ENCODE measurements around the gene SH3BP1. TPM values are rescaled to one million over a fixed set of nuclear protein-coding genes. Genes with fewer than 3 reads are reported as not detected.

The SH3BP1 gene
- total RNA-seq, 1 experiment from 2014 or later = 12.9 TPM

DNA sequence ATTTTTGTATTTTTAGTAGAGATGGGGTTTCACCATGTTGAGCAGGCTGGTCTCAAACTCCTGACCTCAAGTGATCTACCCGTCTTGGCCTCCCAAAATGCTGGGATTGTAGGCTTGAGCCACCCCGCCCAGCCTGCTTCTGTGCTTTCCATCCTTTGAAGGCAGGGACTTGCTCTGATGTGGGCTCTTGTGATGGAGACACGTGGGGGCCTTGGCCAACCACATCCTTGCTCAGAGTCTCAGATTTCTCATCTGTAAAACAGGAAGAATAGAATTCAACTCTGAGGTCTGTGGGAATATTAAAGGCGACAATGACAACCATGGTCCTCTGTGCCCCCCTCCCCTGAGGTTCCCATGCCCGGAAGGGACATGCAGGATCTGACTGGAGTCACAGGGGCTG lies 34.6 kb upstream of the SH3BP1 start:
- DNase-seq (ENCODE audit: low spot score) = no peak
- ChIA-PET CTCF (no interaction called here), POLR2A (ENCODE audit: low non-redundant PET) (no interaction called here)
- no peaks in the 10 kb centered on the region for H3K27me3 ChIP-seq (replicated peaks; ENCODE audit: insufficient read depth, low read depth, low read length, poor library complexity)
- peaks cover 8% of the 10 kb centered on the region for H3K4me1 ChIP-seq (ENCODE audit: insufficient read depth, low read length, poor library complexity, severe bottlenecking)
- H3K36me3 ChIP-seq (ENCODE audit: insufficient read depth, low read length, poor library complexity, severe bottlenecking) = no peaks in the 10 kb centered on the region
- TF ChIP-seq, protein P1, sequence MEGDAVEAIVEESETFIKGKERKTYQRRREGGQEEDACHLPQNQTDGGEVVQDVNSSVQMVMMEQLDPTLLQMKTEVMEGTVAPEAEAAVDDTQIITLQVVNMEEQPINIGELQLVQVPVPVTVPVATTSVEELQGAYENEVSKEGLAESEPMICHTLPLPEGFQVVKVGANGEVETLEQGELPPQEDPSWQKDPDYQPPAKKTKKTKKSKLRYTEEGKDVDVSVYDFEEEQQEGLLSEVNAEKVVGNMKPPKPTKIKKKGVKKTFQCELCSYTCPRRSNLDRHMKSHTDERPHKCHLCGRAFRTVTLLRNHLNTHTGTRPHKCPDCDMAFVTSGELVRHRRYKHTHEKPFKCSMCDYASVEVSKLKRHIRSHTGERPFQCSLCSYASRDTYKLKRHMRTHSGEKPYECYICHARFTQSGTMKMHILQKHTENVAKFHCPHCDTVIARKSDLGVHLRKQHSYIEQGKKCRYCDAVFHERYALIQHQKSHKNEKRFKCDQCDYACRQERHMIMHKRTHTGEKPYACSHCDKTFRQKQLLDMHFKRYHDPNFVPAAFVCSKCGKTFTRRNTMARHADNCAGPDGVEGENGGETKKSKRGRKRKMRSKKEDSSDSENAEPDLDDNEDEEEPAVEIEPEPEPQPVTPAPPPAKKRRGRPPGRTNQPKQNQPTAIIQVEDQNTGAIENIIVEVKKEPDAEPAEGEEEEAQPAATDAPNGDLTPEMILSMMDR (conservative IDR thresholded peaks at IDR 0.05; ENCODE audit: low read depth, low read length) = no peak
- TF ChIP-seq EZH2 (IDR thresholded peaks at IDR 0.05; ENCODE audit: borderline replicate concordance, low read depth, low read length, poor library complexity, severe bottlenecking) = no peak
- no peaks in the 10 kb centered on the region for H3K9me3 ChIP-seq (ENCODE audit: low read depth, low read length, poor library complexity, severe bottlenecking)
- H3K27ac ChIP-seq (ENCODE audit: low read depth, low read length, poor library complexity, severe bottlenecking) = no peak overlapping the region
- no peak overlapping the region for H3K4me3 ChIP-seq (ENCODE audit: low read depth, low read length, poor library complexity, severe bottlenecking)
- no TSS peak for BruUV-seq (replicated peaks)
- intact Hi-C loops (cut with micrococcal nuclease; ENCODE audit: unreplicated experiment) = loop anchor here (5.0 kb wide), 1 partner anchor 63 kb away; no protein-coding TSS in a partner anchor

DNA sequence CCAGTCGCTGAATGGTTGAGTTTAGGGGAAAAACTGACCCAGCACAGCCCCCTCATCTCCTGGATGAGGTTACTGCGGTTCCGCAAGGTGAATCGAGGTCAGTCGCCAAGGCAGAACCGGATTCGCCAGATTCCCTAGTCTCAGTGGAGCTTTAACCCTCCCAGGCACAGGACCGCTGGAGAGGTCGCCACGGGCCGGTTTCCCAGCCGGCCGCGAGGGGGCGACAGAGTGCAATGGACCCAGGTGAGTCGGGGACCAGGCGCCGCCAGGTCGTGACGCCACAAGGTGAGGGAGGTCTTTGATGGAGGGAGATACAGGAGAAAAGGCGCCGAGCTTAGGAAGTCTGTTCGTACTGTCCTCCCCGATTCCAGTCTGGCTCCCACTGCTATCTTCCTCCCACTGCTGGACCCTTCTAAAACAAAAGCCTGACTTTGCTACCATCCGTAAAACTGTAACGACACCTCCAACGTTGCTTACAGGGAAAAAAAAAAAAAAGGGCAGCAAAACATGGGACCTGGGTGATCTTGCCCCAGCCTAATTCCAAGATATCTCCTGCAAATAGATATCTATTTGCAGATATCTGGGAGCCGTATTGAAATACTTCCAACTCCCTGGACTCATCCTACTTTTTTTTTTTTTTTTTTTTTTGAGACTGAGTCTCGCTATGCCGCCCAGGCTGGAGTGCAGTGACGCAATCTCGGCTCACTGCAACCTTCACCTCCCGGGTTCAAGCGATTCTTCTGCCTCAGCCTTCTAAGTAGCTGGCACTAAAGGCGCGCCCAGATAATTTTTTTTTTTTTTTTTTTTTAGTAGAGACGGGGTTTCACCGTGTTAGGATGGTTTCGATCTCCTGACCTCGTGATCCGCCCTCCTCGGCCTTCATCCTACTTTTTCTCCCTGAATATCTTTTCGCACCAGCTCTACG lies 32.2 kb upstream of the SH3BP1 start:
- Histone ChIP-seq H3K27me3 (replicated peaks; ENCODE audit: insufficient read depth, low read depth, low read length, poor library complexity) (no peaks in the 10 kb centered on the region), H3K4me3 (ENCODE audit: low read depth, low read length, poor library complexity, severe bottlenecking) (peak overlapping the region; percentile 97), H3K4me1 (ENCODE audit: insufficient read depth, low read length, poor library complexity, severe bottlenecking) (peaks cover 20% of the 10 kb centered on the region), H3K27ac (ENCODE audit: low read depth, low read length, poor library complexity, severe bottlenecking) (peak overlapping the region; percentile 2), H3K36me3 (ENCODE audit: insufficient read depth, low read length, poor library complexity, severe bottlenecking) (no peaks in the 10 kb centered on the region), H3K9me3 (ENCODE audit: low read depth, low read length, poor library complexity, severe bottlenecking) (no peaks in the 10 kb centered on the region)
- intact Hi-C loops (cut with micrococcal nuclease; ENCODE audit: unreplicated experiment) = loop anchor here (5.0 kb wide), 1 partner anchor 65 kb away; no protein-coding TSS in a partner anchor
- ChIA-PET CTCF (interaction anchor here (0.5 to 2.7 kb wide), 15 partner anchors 9 to 1014 kb away, joined by 3 to 10 read pairs (median 4); partner anchors contain the start of gene PDXP), POLR2A (ENCODE audit: low non-redundant PET) (interaction anchor here (0.5 to 0.8 kb wide), 3 partner anchors 8 to 556 kb away, joined by 3 to 17 read pairs (median 15); no protein-coding TSS in a partner anchor)
- BruUV-seq (replicated peaks) = no TSS peak
- DNase-seq (ENCODE audit: low spot score) = peak; percentile 70
- no peak for TF ChIP-seq EZH2 (IDR thresholded peaks at IDR 0.05; ENCODE audit: borderline replicate concordance, low read depth, low read length, poor library complexity, severe bottlenecking)
- TF ChIP-seq, protein P1 (conservative IDR thresholded peaks at IDR 0.05; ENCODE audit: low read depth, low read length) = peak; percentile 99

DNA sequence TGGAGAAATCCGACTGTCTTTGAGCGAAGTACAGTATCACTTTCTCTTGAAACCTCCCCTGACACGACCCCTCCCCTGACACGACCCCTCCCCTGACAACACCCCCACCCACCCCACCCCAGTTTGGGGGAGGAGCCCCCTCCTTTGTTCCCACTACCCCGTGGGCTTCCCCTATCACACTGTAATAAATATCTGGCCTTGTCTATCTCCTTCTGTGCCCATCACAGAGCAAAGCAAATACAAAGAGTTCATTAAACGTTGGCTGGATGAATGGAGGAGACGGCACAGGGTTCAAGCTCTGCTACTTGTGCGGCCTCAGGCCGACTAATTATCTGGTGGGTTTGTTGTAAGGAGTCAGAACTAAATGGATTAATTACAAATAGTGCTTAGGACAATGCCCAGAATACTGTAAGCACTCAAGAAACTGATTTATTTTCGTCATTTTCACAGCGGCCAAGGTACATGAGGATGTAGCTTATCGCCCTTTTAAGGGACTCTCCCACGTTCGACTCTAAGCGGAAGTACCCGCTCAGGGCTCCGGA lies 31.5 kb upstream of the SH3BP1 start:
- CTCF ChIA-PET = interaction anchor here (0.7 to 2.7 kb wide), 6 partner anchors 16 to 591 kb away, joined by 3 to 10 read pairs (median 6); no protein-coding TSS in a partner anchor
- no peaks in the 10 kb centered on the region for H3K27me3 ChIP-seq (replicated peaks; ENCODE audit: insufficient read depth, low read depth, low read length, poor library complexity)
- no TSS peak for BruUV-seq (replicated peaks)
- no peaks in the 10 kb centered on the region for H3K36me3 ChIP-seq (ENCODE audit: insufficient read depth, low read length, poor library complexity, severe bottlenecking)
- H3K9me3 ChIP-seq (ENCODE audit: low read depth, low read length, poor library complexity, severe bottlenecking) = no peaks in the 10 kb centered on the region
- no peak for TF ChIP-seq EZH2 (IDR thresholded peaks at IDR 0.05; ENCODE audit: borderline replicate concordance, low read depth, low read length, poor library complexity, severe bottlenecking)
- TF ChIP-seq, protein P1 (conservative IDR thresholded peaks at IDR 0.05; ENCODE audit: low read depth, low read length) = no peak
- H3K4me1 ChIP-seq (ENCODE audit: insufficient read depth, low read length, poor library complexity, severe bottlenecking) = peaks cover 24% of the 10 kb centered on the region
- POLR2A ChIA-PET (ENCODE audit: low non-redundant PET) = interaction anchor here (0.5 to 0.8 kb wide), 3 partner anchors 8 to 557 kb away, joined by 3 to 17 read pairs (median 15); no protein-coding TSS in a partner anchor
- intact Hi-C loops (cut with micrococcal nuclease; ENCODE audit: unreplicated experiment) = loop anchor here (5.0 kb wide), 1 partner anchor 66 kb away; no protein-coding TSS in a partner anchor
- peak overlapping the region; percentile 99 for H3K27ac ChIP-seq (ENCODE audit: low read depth, low read length, poor library complexity, severe bottlenecking)
- H3K4me3 ChIP-seq (ENCODE audit: low read depth, low read length, poor library complexity, severe bottlenecking) = peak overlapping the region; percentile 97
- no peak for DNase-seq (ENCODE audit: low spot score)
